ENCODE data around the gene CD4.

Gene CD4

DNA sequence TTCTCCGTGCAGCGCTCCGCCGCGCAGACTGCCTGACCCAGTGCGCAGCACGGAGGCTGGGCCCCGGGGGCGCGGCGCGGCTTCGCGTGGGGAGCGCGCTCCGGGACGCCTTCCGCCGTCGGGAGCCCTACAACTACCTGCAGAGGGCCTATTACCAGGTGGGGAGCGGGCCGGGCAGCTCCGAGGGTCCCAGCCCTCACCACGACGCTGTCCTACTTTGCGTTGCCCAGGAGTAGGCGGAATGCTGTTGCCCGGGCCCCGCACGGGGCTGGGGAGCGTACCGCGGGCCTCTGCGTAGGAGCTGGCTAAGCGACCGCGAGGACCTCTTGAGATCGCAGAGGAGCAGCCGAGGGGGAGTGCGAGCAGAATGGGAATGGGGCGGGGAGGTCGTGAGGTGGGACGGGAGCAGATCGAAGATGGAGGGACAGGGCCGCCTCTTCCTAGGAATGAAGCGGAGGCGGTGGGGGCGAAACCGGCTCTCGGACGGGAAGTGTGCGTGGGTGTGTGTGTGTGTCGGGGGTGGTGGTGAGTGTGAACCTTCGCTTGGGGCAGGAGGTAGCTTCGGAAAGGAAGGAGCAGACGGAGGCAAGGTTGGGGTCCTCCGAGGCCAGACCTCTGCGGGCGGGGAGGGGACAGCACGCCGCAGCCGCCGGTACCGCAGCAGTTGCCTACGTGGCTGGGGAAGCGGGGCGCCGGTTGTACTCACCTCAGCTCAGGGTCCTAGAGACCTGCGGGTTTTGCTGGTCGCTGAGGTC is 39.6 kb downstream of the CD4 start:
- DNase-seq (ENCODE audit: low spot score): no peak

DNA sequence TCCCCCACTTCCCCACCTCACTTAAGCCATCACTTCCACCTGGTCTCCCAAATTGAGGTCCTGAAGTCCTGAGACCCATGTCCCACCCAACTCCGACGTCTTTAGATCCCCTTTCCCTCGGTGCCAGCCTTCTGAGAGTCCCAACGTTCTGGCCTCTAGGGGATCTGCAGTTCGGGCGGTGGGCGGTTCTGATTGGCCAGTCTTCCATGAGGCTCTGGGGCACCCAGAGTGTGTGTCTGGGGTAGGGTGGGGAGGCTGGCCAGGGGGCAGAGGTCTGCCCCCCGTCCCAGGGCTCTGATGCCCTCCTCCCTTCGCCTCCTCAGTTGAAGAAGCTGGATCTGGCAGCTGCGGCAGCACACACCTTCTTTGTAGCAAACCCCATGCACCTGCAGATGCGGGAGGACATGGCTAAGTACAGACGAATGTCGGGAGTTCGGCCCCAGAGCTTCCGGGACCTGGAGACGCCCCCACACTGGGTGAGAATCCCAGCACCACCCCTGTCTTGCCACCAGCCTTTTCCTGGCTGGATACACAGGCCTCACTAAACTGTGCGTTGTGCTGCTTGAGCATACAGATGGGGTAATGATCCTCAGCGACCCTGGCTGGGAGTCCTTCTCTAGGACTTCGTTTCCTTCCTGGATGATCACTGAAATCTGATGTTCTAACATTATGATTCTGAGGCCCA is 40.4 kb downstream of the CD4 start:
- DNase-seq (ENCODE audit: low spot score): no peak

DNA sequence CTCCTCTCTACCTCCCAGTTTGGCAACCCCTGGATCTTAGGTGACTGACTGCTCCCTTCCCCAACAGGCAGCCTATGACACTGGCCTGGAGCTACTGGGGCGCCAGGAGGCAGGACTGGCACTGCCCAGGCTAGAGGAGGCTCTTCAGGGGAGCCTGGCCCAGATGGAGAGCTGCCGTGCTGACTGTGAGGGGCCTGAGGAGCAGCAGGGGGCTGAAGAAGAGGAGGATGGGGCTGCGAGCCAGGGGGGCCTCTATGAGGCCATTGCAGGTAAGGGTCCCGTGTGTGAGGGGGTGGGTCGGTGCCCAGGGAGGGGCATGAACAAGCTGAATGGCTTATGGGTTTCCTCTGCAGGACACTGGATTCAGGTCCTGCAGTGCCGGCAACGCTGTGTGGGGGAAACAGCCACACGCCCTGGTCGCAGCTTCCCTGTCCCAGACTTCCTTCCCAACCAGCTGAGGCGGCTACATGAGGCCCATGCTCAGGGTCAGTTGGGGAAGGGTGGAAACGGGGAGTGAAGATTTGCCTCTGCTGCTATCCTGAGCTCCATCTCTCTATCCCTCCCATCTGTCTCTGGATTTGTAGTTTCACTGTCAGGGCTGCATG is 41.1 kb downstream of the CD4 start:
- DNase-seq (ENCODE audit: low spot score): no peak

DNA sequence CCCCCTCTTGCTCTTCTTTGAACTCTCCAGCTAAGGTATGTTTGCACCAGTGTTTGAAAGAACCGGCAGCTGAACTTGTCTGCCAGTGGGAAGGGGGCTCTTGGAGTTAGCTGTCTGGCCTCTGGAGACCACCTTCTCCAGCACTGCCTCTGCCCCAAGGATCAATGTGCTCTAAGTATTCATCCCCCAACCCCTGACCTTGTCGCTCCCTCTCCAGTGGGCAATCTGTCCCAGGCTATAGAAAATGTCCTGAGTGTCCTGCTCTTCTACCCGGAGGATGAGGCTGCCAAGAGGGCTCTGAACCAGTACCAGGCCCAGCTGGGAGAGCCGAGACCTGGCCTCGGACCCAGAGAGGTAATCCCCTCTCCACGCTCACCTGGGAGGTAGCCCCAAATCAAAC is 41.7 kb downstream of the CD4 start:
- no peak for DNase-seq (ENCODE audit: low spot score)

DNA sequence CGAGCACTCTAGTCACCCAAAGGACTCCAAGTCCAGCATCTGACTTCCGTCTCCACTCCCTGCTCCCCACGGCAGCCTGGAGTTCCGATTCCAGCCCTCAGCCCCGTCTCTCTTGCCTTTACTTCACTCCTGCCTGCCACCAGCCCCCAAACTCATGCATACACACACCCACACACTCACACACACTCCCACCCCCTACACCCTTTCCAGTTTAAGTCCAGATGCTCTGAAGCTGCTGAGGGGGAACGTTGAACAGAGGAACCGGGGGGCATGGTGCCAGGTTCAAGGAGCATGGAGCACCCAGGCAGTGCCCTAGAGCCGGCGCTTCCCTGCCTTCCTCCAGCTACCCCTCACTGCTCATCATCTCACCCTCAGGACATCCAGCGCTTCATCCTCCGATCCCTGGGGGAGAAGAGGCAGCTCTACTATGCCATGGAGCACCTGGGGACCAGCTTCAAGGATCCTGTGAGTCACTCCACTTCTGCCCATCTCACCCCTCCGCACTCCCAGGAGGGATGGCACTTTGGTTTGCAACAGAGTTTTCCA is 42.2 kb downstream of the CD4 start:
- DNase-seq (ENCODE audit: low spot score): no peak

DNA sequence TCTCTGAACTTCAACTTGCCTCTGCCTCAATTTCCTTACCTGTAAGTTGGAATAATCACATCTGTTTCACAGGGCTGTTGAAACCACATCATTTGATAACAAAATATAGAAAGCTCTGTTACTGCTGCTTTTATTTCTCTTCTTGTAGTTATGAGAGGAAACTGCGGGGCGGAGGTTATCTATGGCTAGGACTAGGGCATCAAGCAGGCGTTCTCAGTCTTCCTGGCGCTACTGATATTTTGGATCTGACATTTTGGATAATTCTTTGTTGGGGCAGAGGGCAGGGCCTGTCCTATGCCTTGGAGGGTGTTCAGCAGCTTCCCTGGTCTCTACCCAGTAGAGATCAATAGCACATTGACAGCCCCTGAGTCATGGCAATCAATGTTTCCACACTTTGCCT is 42.8 kb downstream of the CD4 start:
- no peak for DNase-seq (ENCODE audit: low spot score)

DNA sequence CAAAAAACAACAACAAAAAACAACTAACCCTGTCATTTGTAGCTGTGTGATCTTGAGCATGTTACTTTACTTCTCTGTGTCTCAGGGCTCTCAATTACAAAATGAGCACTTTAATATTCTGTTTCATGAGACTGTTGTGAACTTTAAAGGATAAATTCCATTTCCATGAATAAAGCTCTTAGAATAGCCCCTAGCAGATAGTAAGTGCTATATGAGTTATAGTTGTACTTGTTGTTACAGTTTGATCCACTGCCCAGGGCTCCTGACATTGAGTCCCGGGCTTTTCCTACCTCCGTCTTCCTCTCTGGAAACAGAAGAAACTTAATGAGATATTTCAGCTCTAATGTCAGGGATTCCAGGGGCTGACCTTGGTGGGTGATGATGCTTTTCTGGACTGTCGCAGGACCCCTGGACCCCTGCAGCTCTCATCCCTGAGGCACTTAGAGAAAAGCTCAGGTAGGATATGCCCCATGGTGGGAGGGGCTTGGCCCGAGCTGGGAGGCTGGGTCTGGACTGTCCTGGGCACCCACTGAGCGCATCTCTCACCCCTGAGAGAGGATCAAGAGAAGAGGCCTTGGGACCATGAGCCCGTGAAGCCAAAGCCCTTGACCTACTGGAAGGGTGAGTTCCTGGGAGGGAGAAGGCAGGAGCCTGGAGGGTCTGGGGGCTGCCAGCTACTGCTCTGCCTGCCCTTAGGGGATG is 44.0 kb downstream of the CD4 start:
- no peak for DNase-seq (ENCODE audit: low spot score)

DNA sequence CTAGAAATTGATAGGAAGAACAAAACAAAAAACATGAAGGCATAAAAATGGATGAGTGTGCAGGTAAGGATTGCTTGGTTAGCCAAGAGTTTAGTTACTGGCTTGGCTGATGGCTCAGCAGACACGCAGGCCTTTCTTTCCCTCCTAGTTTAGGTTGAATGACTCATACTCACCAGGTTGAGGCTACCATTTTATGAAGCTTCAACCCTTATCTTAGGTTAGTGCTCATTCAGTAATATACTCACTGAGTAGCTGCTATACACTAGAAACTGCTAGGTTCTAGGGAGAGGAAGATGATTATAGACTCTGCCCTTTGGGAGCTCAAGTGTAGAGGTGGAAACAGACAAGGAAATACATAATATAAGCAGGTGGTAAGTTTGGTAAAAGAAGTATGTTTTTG is 44.9 kb downstream of the CD4 start:
- no peak for DNase-seq (ENCODE audit: low spot score)

DNA sequence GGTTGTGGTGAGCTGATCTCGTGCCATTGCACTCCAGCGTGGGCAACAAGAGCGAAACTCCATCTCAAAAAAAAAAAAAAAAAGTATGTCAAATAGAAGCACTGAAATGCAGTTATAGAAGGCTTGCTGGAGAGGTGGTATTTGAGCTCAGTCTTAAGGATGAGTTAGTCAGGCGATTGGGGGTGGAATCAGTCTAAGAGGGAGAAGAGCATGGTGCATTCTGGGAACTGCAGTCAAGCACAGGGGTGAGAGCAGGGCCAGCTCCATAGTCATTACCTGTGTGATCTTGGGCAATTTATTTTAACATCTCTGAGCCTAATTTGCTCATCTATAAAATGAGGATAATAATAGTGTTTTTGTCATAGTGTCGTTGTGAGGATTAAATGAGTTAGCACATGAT is 45.5 kb downstream of the CD4 start:
- DNase-seq (ENCODE audit: low spot score): no peak

DNA sequence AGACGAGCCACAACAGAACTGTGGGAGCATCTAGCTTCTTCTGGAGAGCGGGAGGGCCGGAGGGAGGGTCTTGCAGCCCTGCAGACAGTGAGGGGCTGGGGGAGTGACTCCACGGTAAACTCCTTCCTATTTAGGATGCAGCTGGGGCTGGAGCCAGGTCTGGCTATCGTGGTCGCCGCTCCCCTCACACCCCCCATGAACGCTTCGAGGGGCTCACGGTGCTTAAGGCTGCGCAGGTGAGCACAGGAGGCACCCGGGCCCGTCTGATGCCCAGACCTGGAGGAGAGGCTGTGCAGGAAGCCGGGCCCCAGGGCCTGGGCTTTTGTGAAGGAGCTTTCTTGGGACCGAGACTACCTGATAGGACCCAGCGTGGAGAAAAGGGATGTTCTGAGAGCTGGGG is 47.5 kb downstream of the CD4 start:
- no peak for DNase-seq (ENCODE audit: low spot score)

DNA sequence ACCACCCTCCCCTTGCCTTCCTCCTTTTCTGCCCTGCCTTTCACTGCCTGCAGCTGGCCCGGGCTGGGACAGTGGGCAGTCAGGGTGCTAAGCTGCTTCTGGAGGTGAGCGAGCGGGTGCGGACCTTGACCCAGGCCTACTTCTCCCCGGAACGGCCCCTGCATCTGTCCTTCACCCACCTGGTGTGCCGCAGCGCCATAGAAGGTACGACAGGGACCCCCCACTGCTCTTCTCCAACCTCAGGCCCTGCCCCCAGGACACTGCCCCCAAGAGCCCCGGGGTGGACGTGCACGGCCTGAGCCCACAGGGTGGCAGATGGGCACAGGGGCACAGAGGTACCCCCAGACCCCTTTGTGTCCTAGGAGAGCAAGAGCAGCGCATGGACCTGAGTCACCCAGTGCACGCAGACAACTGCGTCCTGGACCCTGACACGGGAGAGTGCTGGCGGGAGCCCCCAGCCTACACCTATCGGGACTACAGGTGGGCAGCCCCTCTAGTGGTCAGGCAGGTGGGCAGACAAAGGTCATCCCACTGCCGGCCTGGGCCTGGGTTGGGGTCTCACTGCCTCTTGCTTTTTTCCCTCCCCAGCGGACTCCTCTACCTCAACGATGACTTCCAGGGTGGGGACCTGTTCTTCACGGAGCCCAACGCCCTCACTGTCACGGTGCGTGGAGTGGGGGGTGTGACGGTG is 48.2 kb downstream of the CD4 start:
- DNase-seq (ENCODE audit: low spot score): no peak

DNA sequence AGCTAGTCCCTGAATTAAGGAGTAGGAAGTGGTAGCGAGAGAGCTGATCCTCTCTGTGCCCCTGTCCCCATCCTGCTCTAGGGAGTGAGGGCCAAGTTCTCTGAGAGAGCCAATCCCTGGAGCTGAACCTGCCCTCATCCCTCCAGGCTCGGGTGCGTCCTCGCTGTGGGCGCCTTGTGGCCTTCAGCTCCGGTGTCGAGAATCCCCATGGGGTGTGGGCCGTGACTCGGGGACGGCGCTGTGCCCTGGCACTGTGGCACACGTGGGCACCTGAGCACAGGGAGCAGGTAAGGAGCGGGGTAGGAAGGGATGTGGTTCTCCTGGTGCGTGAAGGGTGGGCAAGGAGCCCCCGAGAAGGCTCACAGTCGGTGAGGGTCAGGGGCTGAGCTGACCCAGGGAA is 49.5 kb downstream of the CD4 start:
- no peak for DNase-seq (ENCODE audit: low spot score)

DNA sequence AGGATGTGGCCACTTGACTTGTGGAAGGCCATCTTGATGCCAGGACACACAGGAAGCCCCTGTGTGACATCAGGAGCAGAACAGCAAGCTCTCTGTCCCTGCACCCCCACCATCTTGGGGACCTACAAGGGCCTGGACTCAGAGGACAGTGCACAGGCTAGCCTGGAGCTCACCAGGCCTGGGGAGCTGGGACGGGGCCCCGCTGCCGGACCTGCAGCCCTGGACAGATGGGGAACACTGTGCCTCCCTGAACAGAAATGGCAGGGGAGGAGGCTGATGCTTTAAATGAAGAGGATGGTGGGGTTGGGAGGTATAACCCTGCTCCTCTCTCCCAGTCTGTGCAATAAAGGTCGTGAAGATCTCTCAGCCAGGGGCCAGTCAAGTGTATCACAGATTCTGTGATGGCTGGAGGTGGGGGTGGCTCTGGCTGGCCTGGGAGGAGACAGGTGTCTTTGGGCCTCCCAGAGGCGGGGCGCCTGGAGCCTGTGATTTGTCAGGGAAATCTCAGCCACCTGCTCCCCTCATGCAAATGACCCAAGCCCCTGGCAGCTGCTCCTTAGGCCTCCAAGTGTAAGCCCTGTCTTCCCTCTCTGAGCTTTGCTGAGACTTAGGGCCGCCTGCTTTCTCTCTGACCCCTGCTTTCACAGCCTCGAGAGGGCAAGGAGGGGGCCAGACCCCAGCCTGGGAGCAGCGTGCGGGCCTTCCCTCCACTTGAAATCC is 50.3 kb downstream of the CD4 start:
- no peak for DNase-seq (ENCODE audit: low spot score)

DNA sequence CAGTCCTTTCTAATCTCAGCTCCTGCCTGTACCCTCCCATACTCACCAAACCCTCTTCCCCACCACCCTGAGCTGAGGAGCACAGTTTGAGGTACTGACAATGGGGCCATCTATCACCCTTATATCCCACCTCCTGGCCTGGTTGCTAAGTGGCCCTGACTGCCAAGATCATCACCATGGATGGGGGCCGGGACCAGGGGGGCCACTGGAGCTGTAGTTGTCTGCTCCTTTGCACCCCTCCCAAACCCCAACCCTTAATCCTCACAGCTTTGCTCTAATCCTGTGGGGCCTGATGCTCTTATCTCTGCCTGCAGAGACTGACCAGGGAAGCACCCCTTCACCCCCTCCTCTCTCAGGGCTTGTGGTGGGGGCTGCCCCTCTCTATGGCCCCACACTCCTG is 51.0 kb downstream of the CD4 start:
- no peak for DNase-seq (ENCODE audit: low spot score)

DNA sequence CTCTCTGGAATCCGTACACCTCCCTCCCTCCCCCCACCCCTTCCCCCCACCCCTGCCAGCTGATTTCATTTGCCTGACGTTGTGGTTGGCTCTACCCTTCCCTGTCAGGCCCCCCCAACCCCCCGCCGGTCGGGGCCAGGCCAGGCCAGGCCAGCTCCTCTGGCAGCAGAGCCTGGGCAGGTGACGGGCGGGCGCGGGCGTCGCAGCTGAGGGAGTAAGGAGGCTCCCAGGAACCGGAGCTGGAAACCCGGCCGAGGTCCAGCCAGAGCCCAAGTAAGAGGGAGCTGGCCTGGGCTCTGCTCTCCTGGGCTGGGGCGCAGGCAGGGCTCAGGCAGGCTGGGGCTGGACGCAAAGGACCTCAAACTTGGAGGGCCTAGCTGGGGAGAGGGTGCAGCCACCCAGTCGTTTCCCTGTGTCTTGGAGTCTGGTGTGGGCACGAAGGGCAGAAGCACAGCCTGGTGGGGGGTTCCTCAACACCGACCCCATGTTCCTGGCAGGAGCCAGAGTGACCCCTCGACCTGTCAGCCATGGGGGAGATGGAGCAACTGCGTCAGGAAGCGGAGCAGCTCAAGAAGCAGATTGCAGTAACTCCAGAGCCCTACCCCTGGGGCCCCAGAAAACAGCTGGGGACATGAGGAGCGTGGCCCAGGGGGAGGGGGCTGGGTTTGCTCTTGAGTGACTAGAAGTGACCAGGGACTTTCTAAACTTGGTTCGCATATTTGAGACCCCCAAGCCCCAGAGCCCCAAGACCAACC is 51.6 kb downstream of the CD4 start, which contains the start of gene GNB3:
Gene GNB3 (plus strand): TSS at position 165 of the 755 bp plus-strand sequence. CDS start 363 bp downstream, at position 528.
- DNase-seq (ENCODE audit: low spot score): no peak

DNA sequence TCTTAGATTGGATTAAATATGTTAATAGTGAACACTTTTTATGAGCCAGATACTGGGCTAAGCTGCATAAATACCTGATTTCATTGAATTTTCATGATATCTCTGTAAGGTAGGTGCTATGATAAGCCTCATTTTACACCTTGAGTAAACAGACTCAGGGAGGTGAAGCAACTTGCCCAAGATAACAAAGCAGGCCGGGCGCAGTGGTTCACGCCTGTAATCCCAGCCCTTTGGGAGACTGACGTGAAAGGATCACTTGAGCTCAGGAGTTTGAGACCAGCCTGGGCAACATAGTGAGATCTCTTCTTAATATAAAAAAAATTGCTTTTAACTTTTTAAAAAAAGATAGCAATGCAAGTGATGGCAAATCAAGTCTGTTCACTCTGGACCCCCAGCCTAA is 52.7 kb downstream of the CD4 start:
- no peak for DNase-seq (ENCODE audit: low spot score)

DNA sequence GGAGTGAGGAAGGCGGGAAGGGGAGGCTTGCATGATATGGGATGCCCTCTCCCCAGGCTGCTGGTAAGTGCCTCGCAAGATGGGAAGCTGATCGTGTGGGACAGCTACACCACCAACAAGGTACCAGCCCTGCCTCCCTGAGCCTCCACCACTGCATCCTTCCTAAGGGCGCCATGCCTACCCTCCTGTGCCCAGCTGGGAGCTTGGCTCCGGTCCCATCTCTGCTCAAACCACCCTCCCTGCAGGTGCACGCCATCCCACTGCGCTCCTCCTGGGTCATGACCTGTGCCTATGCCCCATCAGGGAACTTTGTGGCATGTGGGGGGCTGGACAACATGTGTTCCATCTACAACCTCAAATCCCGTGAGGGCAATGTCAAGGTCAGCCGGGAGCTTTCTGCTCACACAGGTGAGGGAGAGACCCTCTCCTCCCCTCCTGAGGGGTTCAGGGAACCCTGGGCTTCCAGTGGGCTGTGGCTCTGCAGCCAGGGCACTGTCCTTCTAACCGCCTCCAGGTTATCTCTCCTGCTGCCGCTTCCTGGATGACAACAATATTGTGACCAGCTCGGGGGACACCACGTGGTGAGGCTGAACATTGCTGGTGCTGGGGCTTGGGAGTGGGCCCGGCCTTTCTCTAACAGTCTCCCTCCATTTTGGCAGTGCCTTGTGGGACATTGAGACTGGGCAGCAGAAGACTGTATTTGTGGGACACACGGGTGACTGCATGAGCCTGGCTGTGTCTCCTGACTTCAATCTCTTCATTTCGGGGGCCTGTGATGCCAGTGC is 54.0 kb downstream of the CD4 start:
- DNase-seq (ENCODE audit: low spot score): no peak

DNA sequence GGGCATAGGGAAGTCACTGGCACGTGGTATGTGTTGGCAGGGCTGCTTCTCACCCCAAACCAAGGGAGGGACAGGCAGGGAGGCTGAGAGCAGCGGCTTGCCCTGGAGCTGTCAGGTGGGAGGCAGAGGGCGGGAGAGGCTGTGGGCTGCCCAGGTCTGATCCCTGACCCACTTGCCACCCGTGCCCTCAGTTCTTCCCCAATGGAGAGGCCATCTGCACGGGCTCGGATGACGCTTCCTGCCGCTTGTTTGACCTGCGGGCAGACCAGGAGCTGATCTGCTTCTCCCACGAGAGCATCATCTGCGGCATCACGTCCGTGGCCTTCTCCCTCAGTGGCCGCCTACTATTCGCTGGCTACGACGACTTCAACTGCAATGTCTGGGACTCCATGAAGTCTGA is 56.1 kb downstream of the CD4 start:
- DNase-seq (ENCODE audit: low spot score): no peak

DNA sequence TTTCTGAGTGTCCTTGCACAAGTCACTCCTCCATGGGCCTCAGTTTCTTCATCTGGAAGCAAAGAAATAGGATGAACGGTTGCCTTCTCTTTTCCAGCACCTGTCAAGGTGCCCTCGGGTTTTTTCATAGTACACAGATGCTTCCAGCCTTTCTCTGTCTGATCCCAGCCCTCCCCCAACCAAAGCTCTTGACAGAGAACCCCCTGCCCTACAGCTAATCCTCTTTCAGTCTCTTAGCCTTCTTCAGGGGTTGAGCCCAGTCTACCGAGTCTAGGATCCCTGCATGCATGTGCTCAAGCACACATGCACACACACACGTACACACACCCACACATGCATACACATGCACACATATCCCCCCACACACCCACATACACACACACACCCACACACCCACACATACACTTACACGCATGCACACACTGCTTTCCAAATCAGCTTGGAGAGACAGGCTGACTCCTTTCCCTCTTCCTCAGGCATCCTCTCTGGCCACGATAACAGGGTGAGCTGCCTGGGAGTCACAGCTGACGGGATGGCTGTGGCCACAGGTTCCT is 57.1 kb downstream of the CD4 start:
- no peak for DNase-seq (ENCODE audit: low spot score)

All from LoVo (cell line).